Measurements from ENCODE around the gene VWF. TPM values are rescaled to one million over a fixed set of nuclear protein-coding genes. Genes with fewer than 3 reads are reported as not detected.

The VWF gene
- total and polyA plus RNA-seq, 2 of the 13 experiments (the other 11 are each of a cell fraction or from before 2014, with no cell fraction given), result 0.20 to 0.25 TPM

GRCh38 chr12:6113691-6114475, 10.6 kb downstream of the VWF start (continued):
- TF ChIP-seq CSRNP1 (CRISPR knock-in tag; IDR thresholded peaks at IDR 0.05) (no peak), ZNF761 (CRISPR knock-in tag; conservative IDR thresholded peaks at IDR 0.05) (no peak)

- H3K27ac ChIP-seq (ENCODE audit: extremely low read length, insufficient read depth, low read length), result no peak overlapping the region
- in situ Hi-C loops (cut with HindIII; ENCODE audit: extremely low pct_ligation_motif_present, low pct_unique_long_range_greater_than_20kb) (no loop called here), intact Hi-C loops (cut with micrococcal nuclease; ENCODE audit: unreplicated experiment) (no loop called here)
- FAIRE-seq, result no peak
- no TSS peak for BruUV-seq (replicated peaks)
- H4K20me1 ChIP-seq (ENCODE audit: insufficient read depth, low read length), result no peaks in the 10 kb centered on the region
- no peak overlapping the region for H3K4me3 ChIP-seq (replicated peaks in 1 of 3; ENCODE audit: insufficient read depth in 1 of 3, low read depth in 2 of 3, low read length in 3 of 3)
- no peak for DNase-seq (ENCODE audit: low spot score)
- no peak for TF ChIP-seq ZBTB1 (CRISPR knock-in tag; IDR thresholded peaks at IDR 0.05; ENCODE audit: borderline replicate concordance)
- no peak for TF ChIP-seq NFIC (IDR thresholded peaks at IDR 0.05; ENCODE audit: low read length)
- TF ChIP-seq ZBTB49 (CRISPR knock-in tag; IDR thresholded peaks at IDR 0.05; ENCODE audit: borderline replicate concordance), result no peak
- TF ChIP-seq KMT2A (CRISPR knock-in tag; IDR thresholded peaks at IDR 0.05), result no peak
- no peak overlapping the region for H3K4me2 ChIP-seq (ENCODE audit: low read depth, low read length)
- ATAC-seq, result no peak
- ChIA-PET CTCF (ENCODE audit: low intra/inter-chr PET ratio, low total read pairs) (no interaction called here), POLR2A (no interaction called here)
- WGBS (ENCODE audit: low lambda C conversion rate), result 40% methylated on average over 5 of the region's 5 CpGs
- no peaks in the 10 kb centered on the region for H3K36me3 ChIP-seq (replicated peaks in 1 of 2; ENCODE audit: control insufficient read depth in 1 of 2, insufficient read depth in 2 of 2, low read length in 2 of 2)
- H3K4me1 ChIP-seq (ENCODE audit: insufficient read depth, low read length), result peaks cover 17% of the 10 kb centered on the region
- no peaks in the 10 kb centered on the region for H3K9me3 ChIP-seq (ENCODE audit: low read length)
- no peak overlapping the region for H3K9ac ChIP-seq (ENCODE audit: insufficient read depth, low read depth, low read length)
- H3K79me2 ChIP-seq (ENCODE audit: insufficient read depth, low read length), result no peaks in the 10 kb centered on the region
- H2AFZ ChIP-seq (ENCODE audit: low read length), result no peak overlapping the region
- peaks cover 5 to 38% of the 10 kb centered on the region in 2 experiments; a peak in 4 of 5 replicates for H3K27me3 ChIP-seq (ENCODE audit: control insufficient read depth in 1 of 2, insufficient read depth in 2 of 2, low read length in 2 of 2)
Measured at GRCh38 chr12:6112004-6112403, 12.5 kb downstream of the VWF start.

Measured in HepG2 (cell line).